Activated CD8-positive, alpha-beta memory T cell treated with anti-CD3 and anti-CD28 coated beads, Interleukin-2, amount 50 U/mL, for 1 hour (primary cell): Measurements from ENCODE around the gene SGCD.

Source experiments
- DNase-seq: peaks from one replicate; pipeline ENCODE4 v3.0.0-alpha.2; 2020; ENCODE audit errors: extremely low read depth

The SGCD gene

DNA sequence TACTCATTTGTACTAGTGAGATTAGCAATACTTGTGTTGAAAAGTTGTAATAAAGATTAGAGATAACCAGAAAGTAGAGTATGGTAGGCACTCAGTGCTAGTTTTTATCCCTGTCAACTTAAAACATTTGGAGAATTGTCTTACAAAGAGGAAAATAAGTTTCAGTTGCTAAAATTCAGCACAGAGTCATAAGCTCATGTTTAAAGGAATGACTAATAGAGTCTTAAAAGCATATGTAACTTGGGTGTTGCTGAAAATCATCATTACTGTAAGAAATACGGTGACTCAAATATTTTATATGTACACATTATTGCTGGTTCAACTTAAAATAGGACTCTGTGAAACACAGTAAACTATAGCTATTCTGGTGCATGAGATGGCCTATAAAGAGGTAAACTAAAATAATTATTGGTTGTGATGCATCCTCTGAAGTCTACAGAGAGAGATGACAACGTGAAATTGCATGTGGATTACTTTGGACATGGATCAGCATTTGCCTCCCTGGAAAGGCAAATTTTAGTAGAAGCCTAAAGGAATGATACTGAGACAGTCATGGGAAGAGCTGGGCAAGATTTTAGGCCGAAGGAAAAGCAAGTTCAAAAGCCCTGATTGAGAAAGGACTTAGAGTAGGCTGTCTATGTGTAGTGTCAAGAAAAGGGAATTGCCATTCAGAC lies 34.6 kb downstream of the SGCD start:
- no peak for DNase-seq

DNA sequence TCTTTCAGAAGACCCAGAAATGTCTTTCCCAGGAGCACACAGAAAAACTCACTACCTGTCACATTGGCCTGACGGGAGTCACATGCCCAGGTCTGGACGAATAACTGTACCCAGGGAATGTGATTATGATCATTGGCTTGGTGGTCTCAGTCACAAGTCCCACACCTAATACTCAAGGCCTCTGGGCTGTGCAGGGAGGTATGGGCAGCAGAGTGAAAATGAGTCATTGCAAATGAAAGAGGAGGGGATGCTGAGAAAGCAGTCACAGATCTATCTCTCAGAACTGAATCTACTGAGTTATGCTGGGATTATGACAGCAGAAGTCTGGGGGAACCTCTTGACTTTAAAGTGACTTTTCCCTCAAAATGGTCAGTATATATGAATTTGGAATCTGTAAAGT lies 36.9 kb downstream of the SGCD start:
- DNase-seq: no peak

DNA sequence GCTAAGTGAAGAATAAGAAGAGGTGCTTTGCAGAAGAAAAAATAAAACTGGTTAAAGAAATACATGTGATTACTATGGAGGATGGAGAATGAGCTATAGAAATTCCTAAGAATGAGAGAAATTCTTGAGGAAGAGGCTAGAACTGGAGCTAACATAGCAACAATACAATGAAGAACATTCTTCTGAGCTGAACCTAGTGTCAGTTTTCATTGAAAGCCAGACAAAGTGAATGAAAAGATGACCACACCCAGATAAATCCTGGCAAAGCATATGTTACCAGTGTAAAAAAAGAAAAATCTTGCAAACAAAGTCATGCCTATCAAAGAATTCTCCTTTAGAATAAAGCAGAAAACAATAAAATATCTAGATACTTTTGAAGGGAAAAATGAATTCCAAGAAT lies 39.6 kb downstream of the SGCD start:
- no peak for DNase-seq

DNA sequence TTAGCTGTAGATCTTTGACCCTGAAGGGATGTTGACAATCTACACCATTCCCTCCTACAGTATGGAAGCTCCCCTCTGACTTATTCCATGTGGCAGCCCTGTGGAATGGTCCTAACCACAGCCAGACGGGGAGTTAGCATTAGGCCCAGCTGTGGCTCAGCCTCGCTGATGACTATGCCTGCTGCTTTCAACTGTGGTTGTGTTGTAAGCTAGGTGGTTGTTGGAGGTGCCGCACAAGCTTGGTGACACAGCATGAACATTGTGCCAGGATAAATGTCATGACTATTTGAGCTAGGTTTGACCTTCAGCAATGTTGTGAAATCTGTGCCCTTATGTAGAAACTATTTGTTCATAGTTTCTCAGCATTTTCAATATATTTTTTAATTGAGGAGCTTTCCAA lies 40.6 kb downstream of the SGCD start:
- no peak for DNase-seq

DNA sequence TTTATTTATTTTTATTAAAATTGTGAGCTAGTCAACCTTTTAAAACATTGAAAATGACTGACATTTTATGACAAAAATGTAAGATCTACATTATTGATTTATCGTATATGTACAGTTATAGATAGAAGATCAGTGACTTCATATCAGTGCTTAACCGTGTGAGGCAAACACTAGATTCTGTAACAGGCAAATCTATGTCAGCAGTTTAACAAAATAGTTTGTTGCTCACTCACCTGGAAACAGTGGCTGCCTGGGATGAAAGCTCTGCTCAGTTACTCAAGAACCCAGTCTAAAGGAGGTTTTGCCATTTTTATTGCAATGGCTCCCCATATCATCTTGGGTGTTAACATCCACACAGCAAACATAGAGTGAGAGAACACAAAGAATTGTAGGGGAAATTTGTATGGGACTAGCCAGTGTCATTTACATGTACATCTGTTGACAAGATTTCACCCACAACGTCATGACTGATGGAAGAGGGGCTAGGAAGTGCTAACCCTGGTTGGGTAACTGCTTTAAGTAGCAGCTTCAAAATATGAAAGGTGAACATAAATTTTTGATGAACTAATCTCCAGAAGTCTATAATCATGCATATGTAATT lies 49.0 kb downstream of the SGCD start:
- DNase-seq: no peak

DNA sequence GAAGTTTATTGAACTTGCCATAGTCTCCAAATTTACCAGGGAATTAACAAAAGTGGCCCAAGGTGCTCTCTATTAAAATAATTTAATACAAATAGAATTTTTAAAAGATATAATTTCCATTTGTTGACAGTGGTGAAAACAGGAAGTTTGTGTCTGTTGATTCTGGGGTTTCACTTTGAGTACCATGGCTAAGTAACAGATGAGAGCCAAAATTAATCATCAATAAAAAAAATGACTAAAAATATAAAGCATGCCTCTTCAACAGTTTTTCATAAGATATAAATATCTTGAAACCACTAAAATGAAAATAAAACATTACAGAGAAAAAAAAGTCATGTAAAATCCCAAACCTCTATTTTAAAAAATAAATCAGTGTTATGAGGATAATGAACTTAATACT lies 49.8 kb downstream of the SGCD start:
- DNase-seq: no peak

DNA sequence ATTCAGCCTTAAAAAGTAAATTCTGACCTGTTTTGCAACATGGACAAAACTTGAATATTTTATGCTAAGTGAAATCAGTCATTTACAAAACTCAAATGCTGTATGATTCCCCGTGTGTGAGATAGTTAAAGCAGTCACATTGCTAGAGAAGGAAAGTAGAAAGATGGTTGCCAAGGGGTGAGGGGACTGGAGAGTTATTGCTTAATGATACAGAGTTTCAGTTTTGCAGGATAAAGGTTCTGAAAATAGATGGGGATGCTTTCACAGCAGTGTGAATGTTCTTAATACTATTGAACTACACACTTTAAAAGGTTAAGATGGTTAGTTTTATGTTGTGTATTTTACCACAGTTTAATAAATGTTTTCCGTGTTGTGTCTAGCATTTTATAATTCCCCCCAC lies 51.2 kb downstream of the SGCD start:
- no peak for DNase-seq

DNA sequence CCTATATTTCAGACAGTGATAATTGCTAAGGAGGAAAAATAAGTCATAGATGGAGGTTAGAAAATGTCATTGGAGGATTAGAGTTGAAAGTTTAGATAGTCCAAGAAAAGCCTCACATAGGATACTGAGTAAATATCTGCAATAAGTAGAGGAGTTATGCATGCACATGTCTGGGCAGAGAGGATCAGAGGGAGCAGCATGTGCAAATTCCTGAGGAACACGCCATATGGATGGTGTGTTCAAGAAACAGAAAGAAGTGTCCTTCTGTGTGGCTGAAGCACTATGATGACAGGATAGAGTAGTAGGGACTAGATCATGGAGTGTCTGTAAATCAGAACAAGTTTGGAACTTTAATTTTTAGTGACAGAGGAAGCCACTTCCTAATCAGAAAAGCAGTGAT lies 52.2 kb downstream of the SGCD start:
- no peak for DNase-seq

DNA sequence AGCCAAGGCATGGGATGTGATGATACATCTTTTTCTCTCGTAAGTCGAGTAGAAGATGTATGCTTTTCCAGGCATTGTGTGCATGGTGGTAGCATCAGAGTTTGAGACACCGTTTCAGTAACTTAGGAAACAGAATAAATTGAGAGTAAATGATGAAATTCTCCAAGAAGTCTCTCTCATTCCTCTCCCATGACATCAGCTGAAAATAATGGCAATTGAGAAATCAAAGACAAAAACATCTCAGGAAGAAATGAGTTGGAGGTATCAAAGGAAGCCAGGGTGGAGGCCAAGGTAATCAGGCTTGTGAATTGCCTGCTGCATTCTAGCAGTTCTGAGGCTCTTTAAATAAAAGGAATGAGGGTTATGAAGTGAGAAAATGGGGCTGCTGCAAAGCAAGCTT lies 53.9 kb downstream of the SGCD start:
- DNase-seq: no peak

DNA sequence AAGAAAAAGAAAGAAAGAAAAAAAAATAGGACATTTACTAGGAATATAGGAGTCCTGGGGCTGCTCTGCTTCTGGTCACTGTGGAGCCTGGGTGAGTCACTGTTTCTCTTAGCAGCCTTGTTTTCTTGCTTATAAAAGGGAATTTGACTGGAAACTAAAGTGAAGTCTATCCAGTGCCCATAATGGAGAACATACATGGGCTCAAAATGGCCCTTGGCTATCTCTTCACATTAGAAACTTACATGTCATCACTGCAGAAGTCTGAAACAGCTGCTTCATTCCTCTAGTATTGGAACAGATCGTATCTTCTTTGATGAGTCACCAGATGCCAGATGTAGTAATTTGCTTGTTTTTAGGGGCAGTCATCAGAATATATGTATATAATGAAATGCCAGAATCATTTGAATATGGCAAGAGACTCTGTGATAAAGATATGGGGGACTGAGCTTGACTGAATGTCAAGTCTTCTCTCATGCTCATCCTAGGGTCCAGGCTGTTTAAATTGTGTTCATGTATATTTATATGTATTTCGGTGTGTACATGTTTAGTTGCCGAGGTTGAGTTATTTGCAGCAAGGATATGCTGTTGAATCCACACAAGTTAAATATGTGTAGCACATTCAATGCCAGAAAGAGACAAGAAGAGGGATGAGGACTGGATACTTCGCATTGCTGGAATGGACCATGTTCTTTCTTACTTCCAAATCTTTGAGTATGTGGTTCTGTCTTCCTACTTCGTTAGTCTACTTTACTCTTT lies 56.7 kb downstream of the SGCD start:
- DNase-seq: no peak

DNA sequence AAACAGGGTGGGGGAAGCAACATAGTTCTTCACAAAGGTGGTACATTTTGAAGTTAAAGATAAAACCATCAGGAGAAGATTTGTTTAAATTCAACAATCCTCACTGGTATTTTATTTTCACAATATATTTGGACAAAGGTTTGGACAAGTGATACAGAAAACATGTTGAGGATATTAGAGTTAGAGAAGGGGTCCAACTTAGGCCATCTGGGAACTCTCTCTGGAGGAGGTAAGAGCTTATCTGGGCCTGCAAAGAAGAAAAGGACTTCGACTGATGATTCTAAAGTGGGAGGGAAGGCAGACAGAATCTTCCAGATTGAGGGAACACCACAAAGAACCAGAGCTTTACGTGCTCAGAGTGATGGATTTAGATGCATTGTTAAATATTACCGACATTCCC lies 58.5 kb downstream of the SGCD start:
- no peak for DNase-seq

DNA sequence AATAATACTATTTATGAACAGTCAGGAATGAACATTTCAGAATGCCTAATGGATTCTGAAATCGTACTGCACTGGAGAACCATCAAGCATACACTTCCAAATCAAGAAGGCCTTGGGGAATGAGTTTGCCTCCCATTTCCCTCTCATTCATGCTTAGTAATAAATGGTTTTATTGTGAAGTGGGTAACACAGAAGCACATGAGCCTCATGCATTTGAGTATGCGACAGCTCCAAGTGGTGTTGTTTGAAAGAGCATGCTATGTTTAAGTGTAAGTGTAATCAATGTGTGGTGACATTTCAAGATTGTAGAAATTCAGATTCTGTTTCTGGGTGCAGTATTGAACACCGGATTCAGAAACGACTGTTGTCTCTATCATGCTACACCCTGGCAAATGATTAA lies 60.0 kb downstream of the SGCD start:
- no peak for DNase-seq

DNA sequence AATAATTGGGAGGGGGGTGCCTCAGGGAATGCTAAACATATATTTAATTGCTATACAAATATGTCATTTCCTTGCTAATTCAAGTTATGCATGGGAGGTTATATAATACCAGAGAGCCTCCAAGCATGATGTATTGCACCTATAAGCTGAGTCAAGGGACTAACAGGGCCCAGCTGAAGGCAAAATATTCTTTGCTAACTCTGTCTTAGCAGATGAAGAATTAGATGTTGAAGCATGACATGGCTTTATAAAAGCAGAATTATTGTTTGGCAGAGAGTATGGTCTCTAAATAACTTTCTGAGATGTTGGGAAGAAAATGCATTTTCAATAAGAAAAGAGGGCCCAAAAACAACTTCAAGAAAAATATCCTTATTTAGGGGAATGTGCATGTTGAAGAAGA lies 60.4 kb downstream of the SGCD start:
- DNase-seq: no peak

DNA sequence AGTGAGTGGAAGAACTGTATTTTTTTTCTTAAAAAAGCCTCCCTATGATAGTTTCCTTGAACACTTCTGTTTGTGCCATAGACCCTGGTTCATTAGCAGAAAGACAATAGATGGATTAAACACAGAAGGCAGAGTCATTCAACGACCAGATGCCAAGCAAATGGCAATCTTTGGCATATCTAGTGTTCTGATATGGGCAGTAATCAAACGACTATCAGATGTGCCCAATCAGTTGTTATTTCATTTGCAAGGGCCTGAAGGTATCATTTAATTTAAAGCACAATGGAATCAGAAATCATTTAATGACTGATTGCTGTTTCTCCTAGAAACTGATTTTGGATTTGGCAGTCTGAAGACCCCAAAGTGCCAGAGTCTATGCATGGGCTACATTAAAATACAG lies 61.3 kb downstream of the SGCD start:
- DNase-seq: no peak

DNA sequence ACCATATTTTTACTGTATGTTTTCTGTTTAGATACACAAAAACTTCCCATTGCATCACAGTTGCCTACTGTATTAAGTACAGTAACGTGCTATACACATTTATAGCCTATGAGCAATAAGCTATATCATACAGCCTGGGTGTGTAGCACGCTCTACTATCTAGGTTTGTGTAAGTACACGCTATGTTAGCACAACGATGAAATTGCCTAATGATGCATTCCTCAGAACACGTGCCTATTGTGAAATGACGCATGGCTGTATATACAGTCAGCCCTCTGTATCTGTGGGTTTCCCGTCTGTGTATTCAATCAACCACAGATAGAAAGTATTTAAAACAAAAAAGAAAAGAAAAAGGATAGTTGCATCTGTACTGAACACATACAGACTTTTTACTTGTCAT lies 64.2 kb downstream of the SGCD start:
- no peak for DNase-seq

DNA sequence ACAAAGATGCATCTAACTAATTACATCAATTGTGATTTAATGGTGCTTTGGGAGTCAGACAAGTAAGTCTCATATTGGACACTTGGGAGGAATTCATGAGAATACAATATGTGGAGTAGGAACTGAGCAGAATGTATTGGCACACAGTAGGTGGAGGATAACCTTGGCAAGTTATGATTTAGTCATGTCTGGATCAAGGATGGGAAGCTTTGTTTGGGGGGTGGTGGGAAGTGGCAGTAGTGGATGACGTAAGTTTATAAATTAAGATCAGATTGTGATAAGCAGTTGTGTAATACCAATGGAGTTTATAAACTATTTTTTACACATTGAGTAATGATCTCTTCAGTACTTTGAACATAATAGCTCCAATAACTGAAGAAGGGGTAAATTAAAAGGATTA lies 67.0 kb downstream of the SGCD start:
- no peak for DNase-seq

DNA sequence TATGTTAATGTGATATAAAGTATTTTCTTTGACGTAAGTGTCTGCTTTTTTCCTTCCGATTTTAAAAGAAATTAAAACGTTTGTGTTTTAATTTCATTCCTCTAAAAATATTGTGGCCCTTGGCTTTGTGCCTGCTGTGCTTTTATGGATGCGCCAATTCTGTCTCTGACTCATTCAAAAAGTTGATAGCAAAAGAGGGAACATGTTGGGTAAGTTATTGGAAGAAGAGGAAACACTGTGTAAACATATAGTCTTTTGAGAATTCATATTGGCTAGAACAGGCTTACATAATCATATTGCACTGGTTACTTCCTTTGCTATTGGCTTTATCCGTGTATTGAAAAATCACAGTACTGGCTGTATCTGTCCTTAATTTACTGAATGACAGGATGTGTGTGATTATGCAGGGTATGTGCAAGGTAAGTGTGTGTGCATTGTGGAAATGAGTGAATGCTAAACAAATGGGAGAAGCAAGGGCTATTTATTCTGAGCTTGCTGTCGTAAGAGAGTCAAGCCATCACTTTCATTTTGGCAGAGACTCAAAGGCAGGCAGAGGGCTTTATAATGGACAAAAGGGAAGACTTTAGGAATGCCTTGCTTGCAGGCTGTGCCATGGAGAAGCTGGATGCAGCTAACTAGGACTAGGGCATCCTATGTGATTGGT lies 67.8 kb downstream of the SGCD start:
- no peak for DNase-seq

DNA sequence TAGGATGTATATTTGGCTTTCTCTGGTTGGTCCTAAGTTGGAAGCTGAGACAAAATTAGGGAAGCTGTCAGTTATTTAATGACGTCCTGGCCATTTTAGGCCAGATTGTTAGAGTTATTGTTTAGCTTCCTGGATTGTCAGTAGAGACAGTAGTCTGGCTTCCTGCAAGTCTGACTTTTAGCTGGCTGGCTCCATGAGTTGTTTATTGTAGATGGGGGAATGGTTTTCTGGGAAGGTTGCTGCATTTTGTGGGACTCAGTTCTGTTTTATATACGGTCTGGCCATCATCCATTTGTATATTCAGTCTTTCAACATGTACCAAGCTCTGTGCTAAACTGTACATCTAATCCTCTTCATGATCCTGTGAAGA lies 68.3 kb downstream of the SGCD start:
- DNase-seq: no peak

DNA sequence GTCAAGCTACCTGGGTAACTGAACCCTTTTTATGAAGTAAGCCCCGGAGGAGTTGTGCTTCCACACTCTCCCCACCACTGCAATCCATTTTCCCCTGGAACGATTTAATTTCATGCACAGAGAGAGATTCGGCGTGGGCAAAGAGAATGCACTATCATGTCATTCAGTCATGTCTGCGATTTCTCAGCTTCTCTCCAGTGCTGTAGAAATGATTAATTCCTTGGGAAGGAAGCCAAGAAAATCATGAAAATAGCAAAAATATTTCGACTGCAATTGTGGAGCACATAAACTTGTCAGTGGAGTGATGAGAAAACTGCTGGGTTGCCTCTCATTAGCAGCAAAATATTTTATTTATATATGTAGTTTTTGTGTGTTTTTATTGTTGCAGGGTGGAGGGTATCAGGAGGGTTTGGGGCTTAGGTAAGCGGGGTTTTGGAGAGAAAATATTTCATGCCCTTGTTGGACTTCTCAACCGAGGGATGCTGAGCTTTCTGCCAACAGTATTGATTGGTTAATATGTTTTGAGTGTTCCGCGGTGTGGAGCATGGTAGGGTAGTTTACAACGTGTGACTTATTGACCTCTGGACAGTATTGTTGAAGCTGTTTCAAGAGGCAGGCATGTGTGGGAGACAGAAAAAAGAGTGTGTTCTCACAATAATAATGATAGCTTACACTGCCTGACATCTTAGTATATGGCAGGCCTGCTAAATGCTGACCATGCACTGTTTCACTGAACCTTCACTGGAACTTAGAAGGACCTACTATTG lies 69.3 kb downstream of the SGCD start:
- no peak for DNase-seq

DNA sequence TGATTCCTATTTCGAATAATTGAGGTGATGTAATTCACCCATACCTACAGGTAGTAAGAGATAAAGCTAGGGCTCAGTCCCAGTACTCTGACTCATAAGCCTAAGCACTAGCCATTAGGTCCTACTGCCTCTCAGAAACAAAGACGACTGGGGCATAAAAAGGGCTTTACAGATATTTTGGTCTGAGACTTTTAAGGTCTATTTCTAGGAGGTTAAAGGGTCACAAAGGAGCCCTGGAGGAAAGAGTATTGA lies 69.8 kb downstream of the SGCD start:
- DNase-seq: no peak

DNA sequence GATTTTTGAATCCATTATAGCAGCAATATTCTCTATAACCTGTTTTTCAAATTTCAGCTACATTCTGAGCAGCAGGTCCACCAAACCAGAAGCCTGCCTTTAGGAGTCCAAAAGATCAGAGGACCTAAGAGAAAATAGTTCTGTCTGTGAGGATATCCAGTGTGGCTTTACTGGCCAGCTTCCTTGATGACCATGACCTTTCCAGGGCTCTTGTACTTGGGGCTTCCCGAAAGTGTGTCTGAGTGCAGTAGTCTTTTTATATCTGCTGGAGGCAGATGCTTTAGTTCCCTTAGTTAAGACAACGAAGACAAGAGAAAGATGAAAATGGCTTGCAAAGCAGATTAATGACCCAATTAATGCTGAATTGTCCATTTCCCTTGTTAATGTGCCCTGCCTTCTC lies 72.4 kb downstream of the SGCD start:
- DNase-seq: no peak

DNA sequence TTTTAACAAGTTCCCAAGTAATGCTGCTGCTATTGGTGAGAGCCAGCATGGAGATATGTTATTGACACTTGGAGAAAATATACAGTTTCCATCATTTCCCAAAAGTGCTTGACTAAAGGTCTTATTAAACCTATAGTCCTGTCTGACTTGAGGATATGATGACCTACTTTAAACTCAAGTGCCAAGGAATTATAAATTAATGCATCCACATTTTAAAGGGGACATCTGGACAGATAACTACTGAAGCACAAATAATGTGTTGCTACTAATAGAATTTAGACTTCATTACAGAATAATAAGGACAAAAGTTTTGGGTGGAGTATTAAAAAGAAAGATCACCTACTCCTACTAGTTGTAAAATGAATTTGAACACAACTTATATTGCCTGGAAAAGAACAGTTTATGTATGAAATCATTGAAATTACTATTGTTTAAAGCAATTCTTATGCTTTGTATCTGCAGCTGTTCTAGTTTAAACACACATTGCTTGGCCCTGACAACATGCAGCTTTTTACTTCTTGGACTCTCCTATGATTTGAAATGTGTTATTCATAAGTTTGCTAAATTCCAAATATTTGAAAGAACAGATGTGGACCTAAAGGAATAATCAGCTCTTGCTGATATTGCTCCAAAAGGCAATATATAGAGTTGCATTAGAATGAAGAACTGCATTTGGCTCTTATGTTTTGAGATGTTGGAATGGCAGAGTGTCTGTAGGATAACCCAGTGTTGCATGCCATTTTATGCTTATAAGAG lies 73.4 kb downstream of the SGCD start:
- no peak for DNase-seq
